ENCODE measurements around the gene UBE4B. TPM values are rescaled to one million over a fixed set of nuclear protein-coding genes. Genes with fewer than 3 reads are reported as not detected.

UBE4B gene
- total and polyA plus RNA-seq, 9 of the 15 experiments (the other 6 are each of a cell fraction or from before 2014, with no cell fraction given), result 11.7 to 73.7 (median 40.1) TPM

DNA sequence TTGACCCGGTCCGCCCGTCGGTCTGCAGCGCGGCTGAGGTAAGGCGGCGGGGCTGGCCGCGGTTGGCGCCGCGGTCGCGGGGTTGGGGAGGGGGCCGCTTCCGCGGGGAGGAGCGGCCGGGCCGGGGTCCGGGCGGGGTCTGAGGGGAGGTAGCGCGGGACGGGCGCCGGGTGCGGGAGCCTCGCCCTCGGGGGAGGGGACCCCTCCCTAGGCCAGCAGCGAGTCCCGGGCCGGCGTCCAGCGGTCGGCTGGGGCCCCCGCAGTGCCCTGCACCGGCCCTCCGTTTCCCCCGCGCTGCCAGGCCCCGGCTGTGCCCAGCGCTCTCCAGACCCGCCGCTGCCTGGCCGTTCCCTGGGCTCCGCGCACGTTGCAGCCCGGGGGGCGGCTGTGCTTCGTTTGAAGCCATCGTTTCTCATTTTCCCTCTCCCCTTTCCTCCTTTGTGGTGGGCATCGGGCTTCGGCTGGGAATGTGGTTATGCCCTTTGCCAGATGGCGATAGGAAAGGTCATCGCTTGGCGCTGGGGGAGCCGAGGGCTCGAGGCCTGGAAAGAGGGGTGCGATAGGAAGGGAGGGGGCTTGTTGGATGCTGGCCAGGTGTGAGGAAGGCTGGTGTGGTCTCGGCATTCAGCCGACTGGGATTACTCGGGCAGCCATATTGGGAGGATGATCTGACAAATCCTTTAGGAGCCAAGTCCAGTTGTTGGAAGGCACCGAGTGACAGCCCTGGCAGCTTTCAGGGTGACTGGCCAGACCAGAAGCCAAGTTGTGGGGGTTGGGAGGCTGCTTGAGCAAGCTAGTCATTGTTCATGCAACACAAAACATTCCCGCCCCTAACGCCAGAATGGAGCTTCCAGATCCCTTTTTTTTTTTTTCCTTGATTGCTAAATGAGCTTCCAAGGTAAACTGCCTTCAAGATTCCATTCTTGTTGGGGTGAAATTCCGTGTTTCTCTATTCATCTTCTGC lies 178.4 kb downstream of the UBE4B start (continued):
- TF ChIP-seq ZNF644 (tag; IDR thresholded peaks at IDR 0.05; ENCODE audit: low read depth) (no peak), ZNF133 (CRISPR knock-in tag; IDR thresholded peaks at IDR 0.05) (no peak), ETV6 (IDR thresholded peaks at IDR 0.05; ENCODE audit: borderline replicate concordance in 1 of 2, low read depth in 2 of 2, low read length in 1 of 2) (no peak), ETV6 (CRISPR knock-in tag; IDR thresholded peaks at IDR 0.05; ENCODE audit: borderline replicate concordance) (no peak), KLF16 (IDR thresholded peaks at IDR 0.05) (no peak), ZNF75A (CRISPR knock-in tag; IDR thresholded peaks at IDR 0.05) (no peak), MLX (CRISPR knock-in tag; conservative IDR thresholded peaks at IDR 0.05) (no peak), BRD4 (IDR thresholded peaks at IDR 0.05) (0 out of 2 replicates have a peak, but pooled peaks have one; percentile 5), EP300 (IDR thresholded peaks at IDR 0.05; ENCODE audit: low read length) (no peak), SIX5 (IDR thresholded peaks at IDR 0.05; ENCODE audit: borderline replicate concordance in 1 of 2, insufficient read depth in 1 of 2, low read depth in 1 of 2, low read length in 2 of 2) (no peak), NBN (IDR thresholded peaks at IDR 0.05; ENCODE audit: low read depth) (no peak), ZNF778 (CRISPR knock-in tag; IDR thresholded peaks at IDR 0.05) (no peak), NFIX (CRISPR knock-in tag; IDR thresholded peaks at IDR 0.05; ENCODE audit: low read depth) (no peak), ZBTB8A (IDR thresholded peaks at IDR 0.05; ENCODE audit: partially characterized antibody) (no peak), PHF20 (IDR thresholded peaks at IDR 0.05; ENCODE audit: partially characterized antibody) (peak; percentile 24), ID3 (CRISPR knock-in tag; IDR thresholded peaks at IDR 0.05) (no peak), ID3 (tag; IDR thresholded peaks at IDR 0.05) (peak; percentile 36; the same call in 1 of the 2 replicates), MTA3 (IDR thresholded peaks at IDR 0.05; ENCODE audit: borderline replicate concordance) (no peak)
- TF ChIP-seq, protein P1, sequence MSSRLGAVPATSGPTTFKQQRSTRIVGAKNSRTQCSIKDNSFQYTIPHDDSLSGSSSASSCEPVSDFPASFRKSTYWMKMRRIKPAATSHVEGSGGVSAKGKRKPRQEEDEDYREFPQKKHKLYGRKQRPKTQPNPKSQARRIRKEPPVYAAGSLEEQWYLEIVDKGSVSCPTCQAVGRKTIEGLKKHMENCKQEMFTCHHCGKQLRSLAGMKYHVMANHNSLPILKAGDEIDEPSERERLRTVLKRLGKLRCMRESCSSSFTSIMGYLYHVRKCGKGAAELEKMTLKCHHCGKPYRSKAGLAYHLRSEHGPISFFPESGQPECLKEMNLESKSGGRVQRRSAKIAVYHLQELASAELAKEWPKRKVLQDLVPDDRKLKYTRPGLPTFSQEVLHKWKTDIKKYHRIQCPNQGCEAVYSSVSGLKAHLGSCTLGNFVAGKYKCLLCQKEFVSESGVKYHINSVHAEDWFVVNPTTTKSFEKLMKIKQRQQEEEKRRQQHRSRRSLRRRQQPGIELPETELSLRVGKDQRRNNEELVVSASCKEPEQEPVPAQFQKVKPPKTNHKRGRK (tag; IDR thresholded peaks at IDR 0.05), result no peak
- TF ChIP-seq, protein P2, sequence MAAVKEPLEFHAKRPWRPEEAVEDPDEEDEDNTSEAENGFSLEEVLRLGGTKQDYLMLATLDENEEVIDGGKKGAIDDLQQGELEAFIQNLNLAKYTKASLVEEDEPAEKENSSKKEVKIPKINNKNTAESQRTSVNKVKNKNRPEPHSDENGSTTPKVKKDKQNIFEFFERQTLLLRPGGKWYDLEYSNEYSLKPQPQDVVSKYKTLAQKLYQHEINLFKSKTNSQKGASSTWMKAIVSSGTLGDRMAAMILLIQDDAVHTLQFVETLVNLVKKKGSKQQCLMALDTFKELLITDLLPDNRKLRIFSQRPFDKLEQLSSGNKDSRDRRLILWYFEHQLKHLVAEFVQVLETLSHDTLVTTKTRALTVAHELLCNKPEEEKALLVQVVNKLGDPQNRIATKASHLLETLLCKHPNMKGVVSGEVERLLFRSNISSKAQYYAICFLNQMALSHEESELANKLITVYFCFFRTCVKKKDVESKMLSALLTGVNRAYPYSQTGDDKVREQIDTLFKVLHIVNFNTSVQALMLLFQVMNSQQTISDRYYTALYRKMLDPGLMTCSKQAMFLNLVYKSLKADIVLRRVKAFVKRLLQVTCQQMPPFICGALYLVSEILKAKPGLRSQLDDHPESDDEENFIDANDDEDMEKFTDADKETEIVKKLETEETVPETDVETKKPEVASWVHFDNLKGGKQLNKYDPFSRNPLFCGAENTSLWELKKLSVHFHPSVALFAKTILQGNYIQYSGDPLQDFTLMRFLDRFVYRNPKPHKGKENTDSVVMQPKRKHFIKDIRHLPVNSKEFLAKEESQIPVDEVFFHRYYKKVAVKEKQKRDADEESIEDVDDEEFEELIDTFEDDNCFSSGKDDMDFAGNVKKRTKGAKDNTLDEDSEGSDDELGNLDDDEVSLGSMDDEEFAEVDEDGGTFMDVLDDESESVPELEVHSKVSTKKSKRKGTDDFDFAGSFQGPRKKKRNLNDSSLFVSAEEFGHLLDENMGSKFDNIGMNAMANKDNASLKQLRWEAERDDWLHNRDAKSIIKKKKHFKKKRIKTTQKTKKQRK (IDR thresholded peaks at IDR 0.05; ENCODE audit: borderline replicate concordance, low read depth, low read length), result no peak

Measured in K562 (cell line).